ENCODE data around the gene APC2. TPM values are rescaled to one million over a fixed set of nuclear protein-coding genes. Genes with fewer than 3 reads are reported as not detected.

APC2 gene
- total RNA-seq, 1 donor from 2014 or later, result 1.2 TPM

- no peak for DNase-seq (ENCODE audit: extremely low spot score in 2 of 2)
- H3K27ac ChIP-seq, result no peak overlapping the region
- H3K27me3 ChIP-seq, result peaks cover 21% of the 10 kb centered on the region
- H3K4me1 ChIP-seq, result peaks cover 31% of the 10 kb centered on the region
- no peak overlapping the region for H3K4me3 ChIP-seq
- no peaks in the 10 kb centered on the region for H3K9me3 ChIP-seq
- no peak for TF ChIP-seq POLR2AphosphoS5 (IDR thresholded peaks at IDR 0.05; ENCODE audit: insufficient read depth in 1 of 2, low read depth in 1 of 2)
- TF ChIP-seq POLR2A (IDR thresholded peaks at IDR 0.05), result no peak
- TF ChIP-seq, protein P1, sequence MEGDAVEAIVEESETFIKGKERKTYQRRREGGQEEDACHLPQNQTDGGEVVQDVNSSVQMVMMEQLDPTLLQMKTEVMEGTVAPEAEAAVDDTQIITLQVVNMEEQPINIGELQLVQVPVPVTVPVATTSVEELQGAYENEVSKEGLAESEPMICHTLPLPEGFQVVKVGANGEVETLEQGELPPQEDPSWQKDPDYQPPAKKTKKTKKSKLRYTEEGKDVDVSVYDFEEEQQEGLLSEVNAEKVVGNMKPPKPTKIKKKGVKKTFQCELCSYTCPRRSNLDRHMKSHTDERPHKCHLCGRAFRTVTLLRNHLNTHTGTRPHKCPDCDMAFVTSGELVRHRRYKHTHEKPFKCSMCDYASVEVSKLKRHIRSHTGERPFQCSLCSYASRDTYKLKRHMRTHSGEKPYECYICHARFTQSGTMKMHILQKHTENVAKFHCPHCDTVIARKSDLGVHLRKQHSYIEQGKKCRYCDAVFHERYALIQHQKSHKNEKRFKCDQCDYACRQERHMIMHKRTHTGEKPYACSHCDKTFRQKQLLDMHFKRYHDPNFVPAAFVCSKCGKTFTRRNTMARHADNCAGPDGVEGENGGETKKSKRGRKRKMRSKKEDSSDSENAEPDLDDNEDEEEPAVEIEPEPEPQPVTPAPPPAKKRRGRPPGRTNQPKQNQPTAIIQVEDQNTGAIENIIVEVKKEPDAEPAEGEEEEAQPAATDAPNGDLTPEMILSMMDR (IDR thresholded peaks at IDR 0.05), result no peak
- H3K36me3 ChIP-seq, result no peaks in the 10 kb centered on the region
- intact Hi-C loops (cut with DNase I), result no loop called here
Measured at GRCh38 chr19:1455002-1455335, 5.0 kb downstream of the APC2 start.

DNA sequence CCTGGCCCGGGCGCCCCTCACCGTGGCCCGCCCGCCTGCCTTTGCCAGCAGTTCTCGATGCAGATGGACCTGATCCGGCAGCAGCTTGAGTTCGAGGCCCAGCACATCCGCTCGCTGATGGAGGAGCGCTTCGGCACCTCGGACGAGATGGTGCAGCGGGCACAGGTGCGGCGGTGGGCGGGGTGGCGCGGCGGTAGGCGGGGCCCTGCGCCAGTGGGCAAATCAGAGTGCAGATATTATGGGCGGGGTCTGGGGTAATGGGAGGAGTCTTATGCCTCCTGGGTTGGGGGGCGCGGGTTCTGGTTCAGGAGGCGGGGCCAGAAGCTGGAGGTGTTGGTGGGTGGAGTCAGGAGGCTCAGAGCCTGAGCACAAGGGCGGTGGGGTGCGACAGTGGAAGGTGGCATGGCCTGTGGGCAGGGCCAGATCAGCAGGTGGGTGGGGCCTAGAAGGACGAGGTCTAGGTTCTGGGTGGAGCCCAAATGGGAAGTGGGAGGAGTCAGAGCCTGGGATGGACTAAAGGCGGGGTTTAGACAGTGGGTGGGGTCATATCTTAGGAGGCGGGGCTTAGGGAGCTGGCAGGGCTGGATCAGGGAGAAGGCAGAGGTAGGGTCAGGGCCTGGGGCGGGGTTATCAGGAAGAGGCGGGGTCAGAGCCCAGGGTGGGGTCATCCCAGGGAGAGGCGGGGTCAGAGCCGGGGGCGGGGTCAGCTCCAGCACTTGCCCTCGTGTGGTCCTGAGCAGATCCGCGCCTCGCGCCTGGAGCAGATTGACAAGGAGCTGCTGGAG, 5.6 kb downstream of the APC2 start:
- H3K36me3 ChIP-seq, result no peaks in the 10 kb centered on the region
- intact Hi-C loops (cut with DNase I), result no loop called here
- H3K27me3 ChIP-seq, result peaks cover 16% of the 10 kb centered on the region
- no peaks in the 10 kb centered on the region for H3K9me3 ChIP-seq
- no peak overlapping the region for H3K27ac ChIP-seq
- DNase-seq (ENCODE audit: extremely low spot score in 2 of 2), result no peak
- peaks cover 31% of the 10 kb centered on the region for H3K4me1 ChIP-seq
- TF ChIP-seq, protein P1 (IDR thresholded peaks at IDR 0.05), result no peak
- TF ChIP-seq POLR2AphosphoS5 (IDR thresholded peaks at IDR 0.05; ENCODE audit: insufficient read depth in 1 of 2, low read depth in 1 of 2) (no peak), POLR2A (IDR thresholded peaks at IDR 0.05) (no peak)
- no peak overlapping the region for H3K4me3 ChIP-seq

DNA sequence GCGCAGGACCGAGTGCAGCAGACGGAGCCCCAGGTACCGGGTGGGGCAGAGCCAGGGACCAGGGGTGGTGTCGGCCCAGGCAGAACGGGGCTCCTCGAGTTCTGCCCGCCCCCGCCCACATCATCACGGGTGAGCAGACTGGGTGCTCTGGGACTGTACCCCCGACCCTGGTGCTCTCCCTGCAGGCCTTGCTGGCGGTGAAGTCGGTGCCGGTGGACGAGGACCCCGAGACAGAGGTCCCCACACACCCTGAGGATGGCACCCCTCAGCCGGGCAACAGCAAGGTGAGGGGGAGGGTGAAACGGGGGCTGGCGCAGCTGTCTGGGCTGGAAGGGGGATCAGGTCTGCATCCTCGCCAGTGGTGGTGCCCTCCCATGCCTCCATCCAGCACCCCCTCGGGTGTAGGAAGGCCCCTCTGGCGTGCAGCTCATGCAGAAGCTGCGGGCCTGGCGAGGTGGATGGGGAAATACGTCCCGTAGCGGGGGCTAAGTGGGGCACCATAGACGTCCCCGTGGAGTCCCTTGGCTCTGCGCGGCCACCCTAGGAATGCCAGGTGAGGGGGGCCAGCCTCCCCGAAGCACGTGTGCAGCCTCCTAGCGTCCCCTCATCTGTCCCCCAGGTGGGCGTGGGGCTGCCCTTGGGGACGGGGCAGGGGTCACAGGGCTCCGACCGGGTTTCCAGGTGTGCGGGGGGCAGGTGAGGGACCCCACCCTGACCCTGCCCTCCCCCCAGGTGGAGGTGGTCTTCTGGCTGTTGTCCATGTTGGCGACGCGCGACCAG, 6.4 kb downstream of the APC2 start:
- intact Hi-C loops (cut with DNase I), result no loop called here
- Histone ChIP-seq H3K4me3 (no peak overlapping the region), H3K9me3 (no peaks in the 10 kb centered on the region), H3K27ac (no peak overlapping the region), H3K4me1 (peaks cover 31% of the 10 kb centered on the region), H3K36me3 (no peaks in the 10 kb centered on the region), H3K27me3 (peaks cover 12% of the 10 kb centered on the region)
- DNase-seq (ENCODE audit: extremely low spot score in 2 of 2), result no peak
- TF ChIP-seq POLR2AphosphoS5 (IDR thresholded peaks at IDR 0.05; ENCODE audit: insufficient read depth in 1 of 2, low read depth in 1 of 2) (no peak), POLR2A (IDR thresholded peaks at IDR 0.05) (no peak)

- H3K27me3 ChIP-seq, result peaks cover 12% of the 10 kb centered on the region
- H3K9me3 ChIP-seq, result no peaks in the 10 kb centered on the region
- intact Hi-C loops (cut with DNase I), result no loop called here
- TF ChIP-seq, protein P1 (IDR thresholded peaks at IDR 0.05), result peak in 1 of 3 experiments; percentile 9
- no peak for TF ChIP-seq POLR2A (IDR thresholded peaks at IDR 0.05)
- peaks cover 31% of the 10 kb centered on the region for H3K4me1 ChIP-seq
- H3K36me3 ChIP-seq, result no peaks in the 10 kb centered on the region
- no peak overlapping the region for H3K4me3 ChIP-seq
- no peak overlapping the region for H3K27ac ChIP-seq
- no peak for DNase-seq (ENCODE audit: extremely low spot score in 2 of 2)
Measured at GRCh38 chr19:1457031-1457739, 7.3 kb downstream of the APC2 start.

DNA sequence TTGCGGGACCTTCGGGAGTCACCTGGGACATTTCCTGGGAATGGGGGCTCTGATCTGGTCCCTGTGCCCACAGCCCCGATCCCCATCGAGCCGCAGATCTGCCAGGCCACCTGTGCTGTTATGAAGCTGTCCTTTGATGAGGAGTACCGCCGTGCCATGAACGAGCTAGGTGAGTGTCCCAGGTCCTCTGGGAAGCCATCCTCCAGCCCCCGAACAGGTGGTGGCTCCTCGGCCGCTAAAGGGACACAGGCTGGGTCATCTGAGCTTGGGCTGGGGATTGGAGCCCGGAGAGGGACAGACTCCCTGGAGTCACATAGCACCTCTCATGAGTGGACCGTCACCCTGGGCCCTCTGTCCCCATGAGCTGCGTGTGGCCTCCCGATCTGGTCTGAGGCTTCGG, 8.0 kb downstream of the APC2 start:
- TF ChIP-seq POLR2AphosphoS5 (IDR thresholded peaks at IDR 0.05; ENCODE audit: insufficient read depth in 1 of 2, low read depth in 1 of 2) (no peak), POLR2A (IDR thresholded peaks at IDR 0.05) (no peak)
- TF ChIP-seq, protein P1 (IDR thresholded peaks at IDR 0.05), result no peak
- H3K4me1 ChIP-seq, result peaks cover 29% of the 10 kb centered on the region
- intact Hi-C loops (cut with DNase I), result no loop called here
- no peak for DNase-seq (ENCODE audit: extremely low spot score in 2 of 2)
- H3K9me3 ChIP-seq, result no peaks in the 10 kb centered on the region
- H3K4me3 ChIP-seq, result no peak overlapping the region
- H3K36me3 ChIP-seq, result no peaks in the 10 kb centered on the region
- H3K27ac ChIP-seq, result no peak overlapping the region
- H3K27me3 ChIP-seq, result peaks cover 10% of the 10 kb centered on the region
